Fibroblast of pulmonary artery (primary cell): ENCODE measurements around the gene UBAP2.

Experiments used
- DNase-seq: peaks from one replicate; pipeline ENCODE4 v3.0.0-alpha.2; 2010; ENCODE audit warnings: low read depth
- H3K4me3 ChIP-seq: replicated peaks from 2 replicates; pipeline ENCODE4 v1.5.1; 2011; ENCODE audit warnings: low read depth, mild to moderate bottlenecking, control low read depth, low read length, moderate library complexity
- TF ChIP-seq, protein P1 (sequence below): IDR thresholded peaks from 2 replicates; pipeline ENCODE4 v1.5.1; 2011; ENCODE audit warnings: mild to moderate bottlenecking, control low read depth, low read length, inconsistent platforms; ENCODE audit errors: missing control alignments

The UBAP2 gene

DNA sequence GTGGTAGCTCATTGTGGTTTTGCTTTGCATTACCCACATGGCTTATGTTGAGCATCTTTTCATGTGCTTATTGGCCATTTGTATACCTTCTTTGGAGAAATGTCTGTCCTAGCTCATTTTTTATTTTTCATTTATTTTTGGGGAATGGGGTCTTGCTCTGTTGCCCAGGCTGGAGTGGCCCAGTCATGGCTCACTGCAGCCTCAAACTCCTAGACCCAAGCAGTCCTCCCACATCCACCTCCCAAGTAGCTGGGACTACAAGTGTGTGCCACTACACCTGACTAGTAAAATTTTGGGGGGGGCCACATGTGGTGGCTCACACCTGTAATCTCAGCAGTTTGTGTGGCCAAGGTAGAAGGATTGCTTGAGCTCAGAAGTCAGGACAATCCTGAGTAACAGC, 154.4 kb downstream of the UBAP2 start:
- TF ChIP-seq, protein P1, sequence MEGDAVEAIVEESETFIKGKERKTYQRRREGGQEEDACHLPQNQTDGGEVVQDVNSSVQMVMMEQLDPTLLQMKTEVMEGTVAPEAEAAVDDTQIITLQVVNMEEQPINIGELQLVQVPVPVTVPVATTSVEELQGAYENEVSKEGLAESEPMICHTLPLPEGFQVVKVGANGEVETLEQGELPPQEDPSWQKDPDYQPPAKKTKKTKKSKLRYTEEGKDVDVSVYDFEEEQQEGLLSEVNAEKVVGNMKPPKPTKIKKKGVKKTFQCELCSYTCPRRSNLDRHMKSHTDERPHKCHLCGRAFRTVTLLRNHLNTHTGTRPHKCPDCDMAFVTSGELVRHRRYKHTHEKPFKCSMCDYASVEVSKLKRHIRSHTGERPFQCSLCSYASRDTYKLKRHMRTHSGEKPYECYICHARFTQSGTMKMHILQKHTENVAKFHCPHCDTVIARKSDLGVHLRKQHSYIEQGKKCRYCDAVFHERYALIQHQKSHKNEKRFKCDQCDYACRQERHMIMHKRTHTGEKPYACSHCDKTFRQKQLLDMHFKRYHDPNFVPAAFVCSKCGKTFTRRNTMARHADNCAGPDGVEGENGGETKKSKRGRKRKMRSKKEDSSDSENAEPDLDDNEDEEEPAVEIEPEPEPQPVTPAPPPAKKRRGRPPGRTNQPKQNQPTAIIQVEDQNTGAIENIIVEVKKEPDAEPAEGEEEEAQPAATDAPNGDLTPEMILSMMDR: no peak
- DNase-seq: no peak
- H3K4me3 ChIP-seq: no peak overlapping the region

DNA sequence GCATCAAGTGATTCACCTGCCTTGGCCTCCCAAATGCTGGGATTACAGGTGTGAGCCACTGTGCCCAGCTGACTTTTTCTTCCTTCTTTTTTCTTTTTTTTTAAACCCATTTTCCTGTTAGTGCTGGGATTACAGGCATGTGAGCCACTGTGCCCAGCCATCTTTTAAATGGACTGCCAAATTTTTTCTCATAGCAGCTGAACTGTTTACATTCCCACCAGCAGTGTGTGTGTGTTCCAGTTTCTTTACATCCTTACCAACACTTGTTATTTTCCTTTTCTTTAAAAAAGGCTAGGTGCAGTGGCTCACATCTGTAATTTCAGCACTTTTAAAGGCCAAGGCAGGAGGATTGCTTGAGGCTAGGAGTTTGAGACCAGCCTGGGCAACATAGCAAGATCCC, 154.8 kb downstream of the UBAP2 start:
- no peak for DNase-seq
- TF ChIP-seq, protein P1: no peak
- no peak overlapping the region for H3K4me3 ChIP-seq

DNA sequence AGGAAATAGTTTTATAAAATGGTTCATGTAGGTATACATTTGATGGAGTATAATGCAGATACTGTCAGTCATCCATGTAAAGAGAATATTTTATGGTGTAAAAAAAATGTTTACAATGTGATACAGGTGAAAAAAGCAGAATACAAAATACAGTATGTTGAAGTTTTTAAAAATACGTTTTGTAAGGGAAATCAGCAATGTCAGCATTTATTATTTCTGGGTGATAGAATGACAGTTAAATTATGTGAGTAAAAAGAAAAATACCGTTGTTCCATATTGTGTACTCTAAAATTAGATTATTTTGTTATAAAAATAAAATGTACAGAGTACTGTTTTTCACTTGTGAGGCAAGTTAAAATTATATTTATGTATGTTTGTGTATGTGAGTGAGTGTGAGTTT, 162.7 kb downstream of the UBAP2 start:
- no peak for DNase-seq
- TF ChIP-seq, protein P1: no peak
- no peak overlapping the region for H3K4me3 ChIP-seq

DNA sequence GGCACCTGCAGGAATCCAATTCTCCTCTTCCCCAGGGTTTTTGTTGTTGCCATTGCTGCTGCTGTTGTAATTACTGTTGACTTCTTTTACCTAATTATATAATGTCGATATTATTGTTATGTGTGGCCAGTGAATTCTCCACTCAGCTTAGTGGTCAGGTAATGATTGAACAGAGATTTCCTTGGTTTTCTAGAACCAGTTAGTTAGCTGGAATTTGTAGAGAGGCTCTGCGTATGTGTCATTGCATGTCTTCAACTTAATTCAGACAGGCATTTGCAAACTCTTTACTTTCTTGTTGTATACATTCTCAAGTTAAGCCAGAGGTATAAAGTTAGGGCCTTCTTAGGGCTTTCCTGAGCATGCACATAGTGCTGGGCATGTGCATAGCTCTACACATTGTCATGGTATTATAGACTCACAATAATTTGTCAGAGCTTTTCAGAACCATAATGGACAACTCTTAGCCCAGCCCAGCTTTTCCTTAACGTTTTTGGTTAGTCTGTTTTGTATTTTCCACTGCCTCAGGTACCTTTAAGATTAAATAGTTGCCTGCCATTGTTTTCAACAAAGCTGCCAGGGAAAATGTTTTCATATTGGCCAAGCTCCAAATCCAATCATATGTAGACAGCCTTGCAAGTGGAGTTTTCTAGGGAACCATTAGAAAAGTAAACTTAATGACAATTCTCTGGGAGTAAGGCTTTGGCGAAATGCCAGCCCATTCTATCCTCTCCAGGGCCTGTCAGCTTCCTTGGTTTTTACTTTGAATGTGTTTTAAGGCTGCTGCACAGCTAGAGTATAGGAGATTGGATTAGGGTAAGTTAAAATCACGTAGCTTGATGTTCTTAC, 163.6 kb downstream of the UBAP2 start:
- H3K4me3 ChIP-seq: no peak overlapping the region
- TF ChIP-seq, protein P1: no peak
- DNase-seq: peak; percentile 84

DNA sequence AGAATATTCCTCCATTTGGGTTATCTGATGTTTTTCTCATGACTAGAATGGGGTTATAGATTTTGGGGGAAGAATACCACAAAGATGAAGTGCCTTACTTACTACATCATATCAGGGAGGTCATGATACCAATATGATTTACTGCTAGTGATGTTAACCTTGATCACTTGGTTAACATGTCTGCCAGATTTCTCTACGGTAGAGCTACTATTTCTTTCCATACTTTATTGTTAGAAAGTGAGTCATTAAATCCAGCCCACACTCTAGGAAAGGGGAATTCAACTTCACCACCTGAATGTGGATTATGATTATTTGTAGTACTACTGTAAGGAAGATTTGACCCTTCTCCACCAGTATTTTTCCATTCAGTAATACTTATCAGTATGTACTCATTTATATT, 167.1 kb downstream of the UBAP2 start:
- no peak for DNase-seq
- TF ChIP-seq, protein P1: no peak
- no peak overlapping the region for H3K4me3 ChIP-seq

DNA sequence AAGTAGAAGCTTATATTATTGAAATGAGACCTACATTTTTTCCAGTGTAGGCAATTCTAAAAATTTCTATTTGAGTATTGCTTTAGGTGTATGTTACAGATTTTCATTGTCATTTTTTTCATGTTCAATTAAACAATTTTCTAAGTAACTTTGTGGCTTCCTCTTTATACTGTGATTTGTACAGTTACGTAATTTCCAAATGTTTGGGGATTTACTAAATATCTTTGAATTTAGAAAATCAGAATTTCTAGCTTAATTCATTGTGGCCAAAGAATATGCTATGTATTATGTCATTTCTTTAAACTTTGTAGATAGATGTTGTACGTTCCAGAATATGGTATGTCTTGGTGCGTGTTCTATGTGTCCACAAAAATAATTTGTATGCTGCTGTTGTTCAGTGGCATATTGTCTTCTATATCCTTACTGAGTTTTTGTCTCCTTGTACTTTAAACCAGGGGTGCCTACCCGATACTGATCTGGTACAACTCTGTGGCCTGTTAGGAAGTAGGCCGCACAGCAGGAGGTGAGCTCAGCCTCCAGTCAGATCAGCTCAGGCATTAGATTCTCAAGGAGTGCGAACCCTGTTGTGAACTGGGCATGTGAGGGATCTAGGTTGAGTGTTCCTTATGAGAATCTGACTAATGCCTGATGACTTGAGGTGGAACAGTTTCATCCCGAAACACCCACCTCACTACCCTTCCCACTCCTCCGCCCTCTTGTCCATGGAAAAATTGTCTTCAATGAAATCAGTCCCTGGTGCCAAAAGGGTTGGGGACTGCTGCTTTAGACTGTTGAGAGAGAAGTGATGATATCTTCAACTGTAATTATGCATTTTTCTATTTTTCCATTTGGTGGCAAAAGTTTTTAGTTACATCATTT, 168.2 kb downstream of the UBAP2 start:
- TF ChIP-seq, protein P1: no peak
- no peak overlapping the region for H3K4me3 ChIP-seq
- no peak for DNase-seq
